GM18526 (cell line): ENCODE results near the gene GALNT18.

Experiments
- POLR2A ChIP-seq: IDR thresholded peaks from 3 replicates; pipeline ENCODE4 v1.6.1; 2011; ENCODE audit not compliant: insufficient read length; ENCODE audit errors: extremely low read depth

GALNT18 gene

GRCh38 chr11:11292839-11293238 is 329.0 kb downstream of the GALNT18 start:
- no peak for TF ChIP-seq POLR2A

- TF ChIP-seq POLR2A, result no peak
Observed at GRCh38 chr11:11291041-11292015, 330.5 kb downstream of the GALNT18 start.

- no peak for TF ChIP-seq POLR2A
Observed at GRCh38 chr11:11290354-11290753, 331.5 kb downstream of the GALNT18 start.

- TF ChIP-seq POLR2A, result no peak
Observed at GRCh38 chr11:11289669-11290068, 332.1 kb downstream of the GALNT18 start.

- no peak for TF ChIP-seq POLR2A
Observed at GRCh38 chr11:11288972-11289616, 332.7 kb downstream of the GALNT18 start.

- TF ChIP-seq POLR2A, result no peak
Observed at GRCh38 chr11:11284481-11284880, 337.3 kb downstream of the GALNT18 start.

GRCh38 chr11:11281626-11282025 is 340.2 kb downstream of the GALNT18 start:
- no peak for TF ChIP-seq POLR2A

- no peak for TF ChIP-seq POLR2A
Observed at GRCh38 chr11:11280826-11281225, 341.0 kb downstream of the GALNT18 start.

- TF ChIP-seq POLR2A, result no peak
Observed at GRCh38 chr11:11279956-11280689, 341.7 kb downstream of the GALNT18 start.

- TF ChIP-seq POLR2A, result no peak
Observed at GRCh38 chr11:11272254-11272653, 349.6 kb downstream of the GALNT18 start.

- no peak for TF ChIP-seq POLR2A
Observed at GRCh38 chr11:11270236-11270775, 351.5 kb downstream of the GALNT18 start.

GRCh38 chr11:11268706-11269105 is 353.1 kb downstream of the GALNT18 start:
- TF ChIP-seq POLR2A, result no peak

- TF ChIP-seq POLR2A, result no peak
Observed at GRCh38 chr11:11268119-11268518, 353.7 kb downstream of the GALNT18 start.

- no peak for TF ChIP-seq POLR2A
Observed at GRCh38 chr11:11267312-11267711, 354.5 kb downstream of the GALNT18 start.

GRCh38 chr11:11265994-11266606 is 355.7 kb downstream of the GALNT18 start:
- no peak for TF ChIP-seq POLR2A
